ENCODE results near the gene CABLES1.

Gene CABLES1

DNA sequence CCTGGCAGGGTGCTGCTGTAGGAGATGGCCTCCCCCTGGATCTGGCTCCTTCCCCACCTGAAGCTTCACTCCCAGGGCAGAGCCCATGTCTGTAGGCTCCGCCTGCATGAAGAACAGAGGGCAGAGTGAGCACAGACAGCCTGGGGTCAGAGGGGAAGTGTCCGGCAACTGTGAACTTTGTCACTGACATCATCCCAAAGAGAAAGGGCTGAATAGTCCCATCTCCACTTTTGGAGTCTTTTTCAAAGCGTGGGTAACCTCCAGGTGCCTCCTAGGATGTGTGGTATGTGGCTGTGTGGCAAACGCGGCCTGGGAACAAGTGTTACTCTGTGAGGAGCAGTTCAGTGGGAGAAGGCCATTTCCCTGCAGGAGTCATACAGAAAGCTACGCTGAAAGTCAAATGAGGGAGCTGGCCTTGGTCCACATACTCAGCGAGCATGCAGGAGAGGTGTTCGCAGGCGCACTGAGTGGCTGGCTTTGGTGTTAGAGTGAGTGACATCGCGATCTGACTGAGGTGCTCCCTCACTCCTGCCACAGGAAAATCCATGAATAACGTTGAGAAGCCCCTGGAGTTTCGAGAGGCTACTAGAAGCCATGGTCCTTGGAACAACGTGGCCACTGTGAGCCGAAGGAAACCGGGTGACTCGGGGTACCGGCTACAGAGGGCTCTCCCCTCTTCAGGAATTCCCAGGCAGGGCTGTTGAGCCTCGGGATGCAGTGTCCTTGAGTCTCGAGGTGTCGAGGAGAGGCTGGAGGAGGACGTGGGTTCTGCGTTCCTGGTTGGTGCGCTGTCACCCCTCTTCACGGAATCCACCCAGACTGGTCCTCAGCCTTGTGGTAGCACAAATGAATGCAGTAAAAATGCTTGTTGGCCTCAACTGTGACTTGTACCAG is 54.7 kb downstream of the CABLES1 start:
- TF ChIP-seq, protein P1, sequence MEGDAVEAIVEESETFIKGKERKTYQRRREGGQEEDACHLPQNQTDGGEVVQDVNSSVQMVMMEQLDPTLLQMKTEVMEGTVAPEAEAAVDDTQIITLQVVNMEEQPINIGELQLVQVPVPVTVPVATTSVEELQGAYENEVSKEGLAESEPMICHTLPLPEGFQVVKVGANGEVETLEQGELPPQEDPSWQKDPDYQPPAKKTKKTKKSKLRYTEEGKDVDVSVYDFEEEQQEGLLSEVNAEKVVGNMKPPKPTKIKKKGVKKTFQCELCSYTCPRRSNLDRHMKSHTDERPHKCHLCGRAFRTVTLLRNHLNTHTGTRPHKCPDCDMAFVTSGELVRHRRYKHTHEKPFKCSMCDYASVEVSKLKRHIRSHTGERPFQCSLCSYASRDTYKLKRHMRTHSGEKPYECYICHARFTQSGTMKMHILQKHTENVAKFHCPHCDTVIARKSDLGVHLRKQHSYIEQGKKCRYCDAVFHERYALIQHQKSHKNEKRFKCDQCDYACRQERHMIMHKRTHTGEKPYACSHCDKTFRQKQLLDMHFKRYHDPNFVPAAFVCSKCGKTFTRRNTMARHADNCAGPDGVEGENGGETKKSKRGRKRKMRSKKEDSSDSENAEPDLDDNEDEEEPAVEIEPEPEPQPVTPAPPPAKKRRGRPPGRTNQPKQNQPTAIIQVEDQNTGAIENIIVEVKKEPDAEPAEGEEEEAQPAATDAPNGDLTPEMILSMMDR (IDR thresholded peaks at IDR 0.05), result no peak

DNA sequence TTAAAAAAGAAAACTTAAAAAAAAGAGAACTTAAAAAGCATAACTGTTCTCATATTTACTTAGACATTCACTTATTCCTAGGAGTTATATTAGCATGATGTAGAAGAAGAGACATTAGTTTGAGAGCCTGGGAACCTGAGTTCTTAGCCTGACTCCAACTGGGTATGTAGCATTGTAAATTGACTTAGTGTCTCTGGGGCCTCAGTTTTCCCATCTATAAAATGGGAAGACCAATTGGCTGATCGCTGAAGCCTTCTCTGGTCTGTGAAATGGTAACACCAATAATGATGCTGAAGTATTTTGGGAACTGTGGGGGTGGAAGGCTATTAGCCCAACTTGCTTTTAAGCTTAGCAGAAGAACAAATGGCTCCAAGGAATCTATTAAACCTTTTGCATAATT is 55.9 kb downstream of the CABLES1 start:
- TF ChIP-seq, protein P1 (IDR thresholded peaks at IDR 0.05), result no peak

DNA sequence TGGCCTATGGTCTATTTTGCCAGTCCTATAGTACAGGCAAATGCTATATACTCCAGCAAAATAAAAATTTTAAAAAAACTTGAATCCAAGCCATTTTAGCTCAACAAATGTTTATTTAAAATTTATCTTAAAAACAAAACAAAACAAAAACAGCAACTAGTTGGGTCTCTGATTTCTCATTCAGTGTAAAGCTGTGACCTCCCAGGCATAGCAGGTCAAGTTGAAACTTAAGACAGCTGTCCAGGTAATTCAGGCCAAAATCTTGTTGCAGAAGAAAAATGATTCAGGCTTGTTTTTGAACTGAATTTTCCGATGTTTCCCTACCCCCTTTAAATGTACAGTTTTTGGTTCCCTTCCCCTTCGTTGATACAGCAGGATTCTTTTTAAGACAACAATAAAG is 58.5 kb downstream of the CABLES1 start:
- TF ChIP-seq, protein P1 (IDR thresholded peaks at IDR 0.05), result no peak

DNA sequence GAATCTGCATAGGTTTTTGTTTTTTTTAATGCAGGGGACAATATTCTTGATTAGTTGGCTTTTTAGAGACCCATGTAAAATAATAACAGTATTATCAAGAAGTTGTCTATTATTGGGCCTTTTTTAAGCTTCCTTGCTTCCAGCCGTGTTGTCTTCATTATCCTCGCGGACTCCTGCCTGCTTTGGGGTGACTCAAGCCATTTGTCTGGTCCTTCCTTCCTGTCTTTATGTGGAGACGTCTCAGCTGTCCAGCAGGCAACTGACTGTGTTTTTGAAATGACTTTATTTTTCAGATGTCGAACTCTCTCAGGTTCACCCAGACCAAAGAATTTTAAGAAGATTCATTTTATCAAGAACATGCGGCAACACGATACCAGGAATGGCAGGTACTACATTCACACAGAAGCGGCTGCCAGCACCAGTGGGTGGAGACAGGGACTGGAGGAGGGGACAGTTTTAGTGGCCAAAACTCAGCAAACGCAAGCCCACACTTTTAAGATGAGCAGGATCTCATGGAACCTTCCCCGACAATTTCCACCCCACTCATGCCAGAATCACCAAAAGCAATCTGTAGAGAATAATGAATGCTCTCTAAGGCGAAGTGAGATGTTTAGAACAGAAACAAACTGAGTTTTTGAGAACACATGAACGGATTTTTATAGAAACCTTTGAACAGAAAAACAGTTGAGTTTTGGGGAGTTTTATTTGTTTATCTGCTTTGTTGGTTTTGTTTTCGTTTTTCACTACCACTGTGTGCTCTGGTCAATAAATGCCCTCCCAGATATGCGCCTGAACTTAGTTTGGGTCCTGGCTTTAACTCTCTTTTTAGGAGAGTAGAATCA is 59.1 kb downstream of the CABLES1 start:
- TF ChIP-seq, protein P1 (IDR thresholded peaks at IDR 0.05), result no peak

DNA sequence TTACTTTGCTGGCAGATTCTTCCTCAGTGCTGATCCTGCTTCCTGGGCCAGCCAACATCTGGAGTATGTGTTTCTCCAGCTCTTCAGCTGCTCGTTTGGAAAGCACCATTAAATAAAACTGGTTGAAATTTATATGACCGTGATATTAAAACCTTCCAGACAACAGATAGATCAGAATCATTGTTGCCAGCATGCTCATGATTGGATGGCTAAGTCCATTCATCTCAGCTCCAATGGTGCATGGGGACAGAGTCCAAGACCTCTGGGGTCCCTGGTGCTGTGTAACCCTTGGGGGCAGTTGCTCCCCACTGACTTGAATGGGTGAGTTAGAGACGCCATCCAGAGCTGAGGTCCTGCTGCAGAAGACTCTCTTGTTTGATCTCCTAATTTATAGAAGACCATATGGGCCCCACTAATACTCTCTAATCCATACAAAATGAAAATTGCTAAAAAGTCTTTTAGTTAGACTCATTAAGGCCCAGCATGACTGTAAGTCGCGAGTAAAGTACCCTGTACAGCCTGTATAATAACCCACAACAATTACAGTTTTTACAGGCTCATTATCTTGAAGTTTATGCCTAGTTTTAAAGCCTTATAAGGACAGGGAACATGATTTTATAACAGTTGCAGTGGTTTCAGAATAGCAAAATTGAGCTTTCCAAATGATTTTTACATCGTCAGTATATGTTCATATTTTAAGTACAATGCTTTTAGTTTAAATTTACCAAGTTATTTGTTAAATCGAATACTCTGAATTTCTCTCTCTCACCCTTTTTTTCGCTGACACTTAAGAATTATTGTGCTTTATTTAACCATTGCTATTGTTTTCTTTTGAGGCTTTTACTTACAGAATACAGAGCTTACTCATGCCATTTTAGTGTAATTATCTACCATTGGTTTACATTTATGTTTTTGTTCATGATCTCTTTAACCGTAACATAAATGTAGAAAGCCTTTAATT is 60.0 kb downstream of the CABLES1 start:
- TF ChIP-seq, protein P1 (IDR thresholded peaks at IDR 0.05), result no peak

DNA sequence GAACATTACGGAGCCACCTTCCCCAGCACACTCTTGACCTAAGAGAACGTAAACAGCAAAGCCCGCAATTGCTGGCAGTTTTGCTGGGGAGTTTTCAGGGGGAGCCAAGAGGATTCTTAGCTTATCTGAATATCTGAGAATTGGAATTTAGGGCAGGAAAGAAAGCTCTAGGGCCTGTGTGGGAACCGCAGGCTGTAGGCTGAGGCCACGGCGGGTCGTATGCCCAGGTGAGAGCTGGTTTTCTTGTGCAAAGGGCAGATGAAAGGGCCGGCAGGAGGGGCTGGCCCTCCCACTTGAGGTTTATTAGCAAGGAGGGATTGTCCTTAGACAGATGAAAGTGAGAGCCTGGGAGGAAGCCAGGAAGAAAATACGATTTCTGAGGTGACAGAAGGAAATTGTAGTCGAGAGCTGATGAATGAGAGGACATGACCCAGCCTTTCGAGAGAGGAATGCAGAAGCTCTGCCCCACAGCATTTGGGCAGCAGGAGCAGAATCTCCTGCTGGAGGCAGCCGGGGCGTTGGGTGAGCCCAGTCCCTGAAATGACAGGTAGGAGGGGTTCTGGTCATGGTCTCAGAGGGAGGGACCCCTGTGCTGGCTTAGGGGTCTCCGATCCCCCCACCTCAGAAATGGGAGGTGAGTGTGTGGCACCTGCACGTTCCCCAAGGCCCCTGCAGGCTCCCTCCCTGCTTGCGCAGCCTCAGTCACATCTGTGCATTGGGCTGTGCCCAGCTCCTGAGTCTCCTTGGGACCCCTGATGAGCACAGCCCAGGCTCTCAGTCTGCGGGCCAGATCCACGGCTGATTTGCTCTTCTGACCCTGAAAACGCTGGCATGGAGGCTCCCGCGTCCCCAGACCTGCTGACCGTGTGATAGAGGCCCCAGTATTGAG is 61.1 kb downstream of the CABLES1 start:
- TF ChIP-seq, protein P1 (IDR thresholded peaks at IDR 0.05), result no peak
